Bone marrow (tissue), 2 donors: ENCODE data around the gene GLCCI1.
"Not testable (repeated sequence)": the region's sequence is repeated elsewhere in the genome, so short reads cannot be mapped to it uniquely, and the experiment has no call there.

Source experiments
- DNase-seq, 2 donors: peaks; one replicate each; lab custom pipeline; 2025; lab: John Stamatoyannopoulos, UW

GLCCI1 gene

DNA sequence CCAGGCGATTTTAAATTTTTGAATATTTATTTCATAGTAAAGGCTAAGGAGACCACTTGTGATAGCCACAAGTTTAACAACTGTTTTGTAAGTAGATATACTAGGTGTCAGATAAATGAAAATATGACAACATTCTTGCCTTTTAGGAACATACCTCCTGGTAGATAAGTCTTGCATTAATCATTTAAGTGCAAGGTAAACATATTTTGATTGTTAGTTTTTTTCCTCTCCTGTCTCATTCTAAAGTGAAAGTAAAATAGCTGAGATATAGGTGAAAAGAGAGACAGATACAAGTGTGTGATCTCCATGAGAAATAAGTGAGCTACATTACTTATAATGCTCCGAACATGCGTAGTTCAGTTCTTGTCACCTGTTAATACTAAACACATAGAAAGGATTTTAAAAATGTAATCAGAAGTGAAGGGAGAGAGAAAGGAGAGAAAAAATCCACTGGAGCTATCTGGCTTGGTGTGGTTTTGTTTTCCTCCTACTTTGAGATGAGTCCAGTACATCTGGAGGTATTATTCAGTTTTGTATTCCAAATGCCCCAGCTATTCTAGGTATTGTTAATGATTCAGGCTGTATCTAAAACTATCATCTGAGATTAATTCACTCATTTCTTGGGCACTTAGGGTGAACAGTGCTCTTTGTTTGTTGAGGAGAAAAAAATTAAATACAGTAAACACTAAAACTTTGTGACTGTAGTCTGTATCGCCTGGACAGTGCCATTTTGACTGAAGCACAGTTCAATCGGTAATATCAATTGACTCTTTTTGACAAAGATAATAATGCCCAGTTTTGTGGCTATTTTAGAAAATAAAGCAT lies 21.2 kb downstream of the GLCCI1 start:
- DNase-seq = no peak

DNA sequence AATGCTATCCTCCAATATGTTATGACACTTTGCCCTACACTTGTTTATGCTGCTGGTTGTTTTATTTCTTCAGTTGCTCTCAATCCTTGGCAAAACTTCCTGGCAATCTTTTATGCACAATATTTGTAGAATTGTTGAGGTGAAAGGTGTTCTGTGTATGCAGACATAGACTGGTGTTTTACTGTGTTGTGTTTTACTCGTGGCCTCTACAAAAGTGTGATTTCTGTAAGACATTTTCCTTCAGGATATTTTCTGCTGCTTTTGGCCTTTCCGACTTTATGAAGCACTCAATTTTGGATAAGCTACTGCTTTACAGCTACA lies 21.8 kb downstream of the GLCCI1 start:
- no peak for DNase-seq

DNA sequence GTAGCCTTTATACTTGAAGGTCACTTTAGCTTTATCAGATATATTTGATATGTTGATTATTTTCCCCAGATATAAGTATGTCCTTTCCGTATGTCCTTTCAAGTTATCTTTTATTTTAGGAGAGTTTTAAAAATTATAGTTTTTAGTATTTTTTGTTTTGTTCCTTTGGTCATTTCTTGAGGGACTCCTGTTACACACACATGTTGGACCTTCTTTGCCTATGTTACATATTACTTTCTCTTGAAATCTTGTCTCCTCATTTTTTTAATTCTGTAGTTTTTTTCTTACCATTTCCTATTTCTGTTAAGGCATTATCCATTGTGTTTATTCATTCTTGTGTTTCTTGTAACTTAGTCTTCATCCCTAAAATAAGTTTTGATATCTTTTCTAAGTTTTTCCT lies 23.9 kb downstream of the GLCCI1 start:
- DNase-seq = no peak

DNA sequence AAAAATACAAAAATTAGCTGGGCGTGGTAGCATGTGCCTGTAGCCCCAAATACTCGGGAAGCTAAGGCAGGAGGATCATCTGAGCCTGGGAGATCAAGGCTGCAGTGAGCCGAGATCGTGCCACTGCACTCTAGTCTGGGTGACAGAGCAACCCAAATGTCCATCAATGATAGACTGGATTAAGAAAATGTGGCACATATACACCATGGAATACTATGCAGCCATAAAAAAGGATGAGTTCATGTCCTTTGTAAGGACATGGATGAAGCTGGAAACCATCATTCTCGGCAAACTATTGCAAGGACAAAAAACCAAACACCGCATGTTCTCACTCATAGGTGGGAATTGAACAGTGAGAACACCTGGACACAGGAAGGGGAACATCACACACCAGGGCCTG lies 26.8 kb downstream of the GLCCI1 start:
- not testable (repeated sequence) for DNase-seq

DNA sequence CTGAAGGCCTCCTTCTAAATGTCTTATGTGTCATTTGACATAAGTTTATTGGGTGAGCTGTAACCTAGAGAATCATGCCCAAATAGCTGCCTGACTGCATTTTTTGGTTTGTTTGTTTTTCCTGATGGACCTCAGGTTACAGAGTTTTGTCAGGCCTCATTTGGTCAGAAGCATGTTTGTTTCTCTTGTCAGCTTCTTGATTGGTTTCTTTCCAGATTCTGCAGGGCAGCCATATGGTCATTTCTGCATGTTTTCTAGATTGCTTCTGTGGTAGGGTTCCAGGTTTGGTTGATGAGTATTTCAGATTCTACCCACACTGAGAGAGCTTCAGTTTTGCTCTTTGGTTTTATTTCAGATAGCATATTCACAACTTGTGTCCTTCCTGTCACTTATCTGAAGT lies 28.0 kb downstream of the GLCCI1 start:
- no peak for DNase-seq

DNA sequence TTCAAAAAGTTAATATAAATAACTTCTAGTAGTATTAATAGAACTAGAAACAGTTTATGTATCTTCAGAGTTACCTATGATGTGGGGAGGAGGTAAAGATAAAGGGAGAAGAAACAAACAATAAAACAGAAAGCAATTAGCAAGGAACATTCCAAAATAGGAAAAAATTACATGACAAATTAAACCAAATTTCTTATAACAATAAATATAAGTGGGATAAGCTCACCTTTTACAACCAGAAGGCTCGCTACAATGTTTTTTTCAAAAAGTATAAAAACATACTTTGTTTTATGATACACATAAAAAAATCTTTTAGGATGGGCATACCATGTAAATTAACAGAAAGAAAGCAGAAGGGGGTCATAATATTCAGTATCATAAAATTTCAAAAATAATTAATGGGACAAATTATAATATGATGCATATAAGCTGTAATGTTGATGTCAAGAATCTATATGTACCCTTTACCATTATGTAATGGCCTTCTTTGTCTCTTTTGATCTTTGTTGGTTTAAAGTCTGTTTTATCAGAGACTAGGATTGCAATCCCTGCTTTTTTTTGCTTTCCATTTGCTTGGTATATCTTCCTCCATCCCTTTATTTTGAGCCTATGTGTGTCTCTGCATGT lies 31.8 kb downstream of the GLCCI1 start:
- DNase-seq = no peak

DNA sequence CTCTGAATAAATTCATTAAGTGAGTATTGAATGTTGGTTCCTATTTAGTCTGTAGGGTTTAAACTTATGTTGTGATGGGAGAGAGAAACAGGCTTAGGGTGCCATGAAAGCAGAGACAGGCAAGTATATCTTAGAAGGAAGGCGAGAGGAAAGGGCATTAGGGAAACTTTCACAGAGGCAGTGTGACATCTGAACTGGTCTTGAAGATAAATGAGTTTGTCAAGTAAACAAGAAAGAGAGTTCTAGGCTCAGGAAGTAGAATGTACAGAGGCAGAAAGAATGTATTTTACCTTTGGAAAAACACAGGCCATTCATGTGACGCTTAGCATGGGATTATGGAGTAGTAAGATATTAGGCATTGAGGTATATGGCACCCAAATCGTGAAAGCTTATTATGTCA lies 34.5 kb downstream of the GLCCI1 start:
- no peak for DNase-seq

DNA sequence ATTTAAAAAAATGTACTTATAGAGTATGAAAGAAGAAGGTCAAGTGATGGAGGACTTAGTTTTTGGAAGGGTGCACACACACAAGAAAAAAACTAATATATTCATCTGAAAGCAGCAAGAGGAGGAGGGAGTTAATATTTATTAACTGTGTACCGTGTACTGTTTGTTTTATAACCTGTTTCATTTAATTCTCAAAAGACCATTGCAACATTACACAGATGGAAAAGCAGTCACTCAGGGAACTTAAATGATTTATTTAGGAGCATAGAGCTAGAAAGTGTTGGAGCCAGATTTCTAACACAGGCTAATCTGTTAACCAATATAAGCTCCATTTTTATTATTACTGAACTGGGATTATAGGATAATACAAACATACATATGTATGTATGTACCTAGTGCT lies 36.7 kb downstream of the GLCCI1 start:
- DNase-seq = no peak

DNA sequence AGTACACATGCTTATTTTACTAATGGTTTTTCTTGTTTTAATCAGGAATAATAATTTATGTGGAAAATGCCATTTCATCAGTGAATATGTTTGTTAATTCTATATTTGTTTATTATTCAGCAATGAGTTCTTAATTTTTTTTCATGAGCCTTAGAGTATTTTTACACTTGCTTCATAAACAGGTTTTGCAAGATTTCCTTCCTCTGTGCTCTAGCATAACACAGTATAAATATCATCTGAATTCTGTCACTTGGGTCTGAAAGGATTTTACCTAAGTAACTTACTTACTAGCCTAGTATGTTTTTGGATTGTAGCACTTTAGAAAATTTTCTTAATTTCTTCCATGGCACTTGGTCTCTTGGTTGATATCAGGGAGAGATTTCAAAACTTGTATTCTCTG lies 45.8 kb downstream of the GLCCI1 start:
- DNase-seq = peak in 1 of 2 donors; percentile 6

DNA sequence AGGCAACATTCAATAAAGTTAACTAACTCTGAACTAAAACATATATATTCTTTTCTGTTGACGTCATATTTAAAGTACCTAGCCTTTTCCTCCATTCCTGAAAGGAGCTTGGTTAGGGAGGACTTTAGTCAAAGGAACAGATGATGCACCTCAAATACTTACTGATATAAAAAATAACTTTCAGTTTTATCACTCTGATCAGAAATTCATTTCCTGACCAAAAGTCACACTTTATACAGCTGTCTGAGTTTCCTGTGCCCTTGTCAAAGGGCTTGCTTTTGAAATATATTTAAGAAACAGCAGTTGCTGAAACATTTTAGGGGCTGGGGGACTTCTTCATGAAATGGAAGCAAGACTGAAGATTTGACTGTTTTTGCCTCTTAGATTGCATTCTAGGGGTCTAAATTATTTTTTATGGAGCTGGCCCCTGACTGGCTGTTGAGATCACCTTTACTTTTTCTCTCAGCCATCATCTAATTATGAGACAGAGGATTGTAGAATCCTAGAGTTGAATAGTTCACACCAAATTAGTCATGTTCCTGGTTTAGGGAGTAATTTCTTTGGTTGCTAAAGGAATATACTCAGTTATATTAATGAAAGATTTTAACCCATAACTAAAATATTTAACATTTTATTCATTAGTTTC lies 46.6 kb downstream of the GLCCI1 start:
- DNase-seq = peak in 1 of 2 donors; percentile 55

DNA sequence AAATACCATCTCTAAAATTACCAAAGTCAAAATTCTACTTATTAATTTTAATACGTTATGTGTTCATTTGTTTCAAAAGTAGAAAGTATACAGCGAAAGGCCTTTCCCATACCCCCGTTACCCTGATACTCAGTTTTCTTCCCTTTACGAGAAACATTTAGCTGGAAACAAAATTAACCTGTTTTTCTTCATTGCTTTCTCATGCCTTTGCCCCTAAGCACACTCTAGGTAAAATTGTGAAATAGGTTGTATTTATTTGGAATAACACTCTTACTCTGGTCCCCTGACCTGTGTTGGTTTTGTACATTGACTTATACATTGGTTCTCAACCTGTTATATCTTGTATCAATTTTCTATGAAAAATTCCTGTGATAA lies 47.1 kb downstream of the GLCCI1 start:
- no peak for DNase-seq

DNA sequence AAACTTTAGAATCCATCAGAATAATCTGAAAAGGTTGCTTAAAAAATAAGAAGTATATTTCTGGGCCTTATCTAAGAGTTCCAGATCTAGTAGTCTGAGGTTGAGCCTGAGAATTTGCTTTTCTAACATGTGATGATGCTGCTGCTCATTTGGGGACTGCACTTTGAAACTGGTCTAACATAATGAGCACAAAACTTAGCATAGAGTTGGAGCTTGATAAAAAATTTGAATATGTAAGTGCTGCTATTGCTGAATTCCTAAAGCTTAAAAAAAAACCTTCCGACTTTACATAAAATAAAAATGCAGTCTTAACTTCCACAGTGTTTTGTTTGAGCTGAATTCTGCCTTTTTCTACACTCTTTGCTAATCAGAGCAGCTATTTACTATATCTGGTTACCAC lies 48.8 kb downstream of the GLCCI1 start:
- no peak for DNase-seq

DNA sequence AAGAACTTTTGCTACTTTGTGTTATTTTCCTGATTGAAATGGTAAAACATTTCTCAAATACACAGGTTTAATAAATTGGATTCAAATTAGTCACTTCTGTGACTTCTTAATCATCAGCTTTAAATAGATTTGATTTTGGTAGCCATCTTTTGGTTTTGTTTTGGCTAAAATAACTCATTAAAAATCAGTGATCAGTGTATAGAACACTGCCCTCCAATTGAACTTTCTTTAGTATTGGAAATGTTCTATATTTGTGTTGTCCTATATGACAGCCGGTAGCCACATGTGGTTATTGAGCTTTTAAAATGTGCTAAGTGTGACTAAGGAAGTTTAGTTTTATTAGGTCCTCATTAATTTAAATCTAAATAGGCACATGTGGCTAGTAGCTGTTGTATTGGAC lies 50.4 kb downstream of the GLCCI1 start:
- DNase-seq = no peak

DNA sequence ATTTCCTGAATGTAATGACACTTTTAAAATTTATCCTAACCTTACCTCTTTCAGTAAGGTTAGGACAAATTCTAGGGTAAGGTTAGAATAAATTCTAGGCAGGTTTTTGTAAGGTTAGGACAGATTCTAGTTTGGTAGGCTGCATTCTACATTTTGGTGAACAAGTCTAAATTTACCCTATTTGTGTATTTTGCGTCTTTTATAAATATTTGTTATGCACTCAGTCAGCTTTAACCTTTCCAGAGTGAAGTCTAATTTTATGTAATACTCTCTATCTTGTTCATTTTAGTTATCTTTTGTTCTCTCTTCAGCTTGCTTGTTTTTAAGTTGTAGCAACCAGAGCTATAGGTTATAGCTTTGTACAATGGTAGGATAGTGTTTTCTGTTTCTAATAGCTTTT lies 54.0 kb downstream of the GLCCI1 start:
- no peak for DNase-seq

DNA sequence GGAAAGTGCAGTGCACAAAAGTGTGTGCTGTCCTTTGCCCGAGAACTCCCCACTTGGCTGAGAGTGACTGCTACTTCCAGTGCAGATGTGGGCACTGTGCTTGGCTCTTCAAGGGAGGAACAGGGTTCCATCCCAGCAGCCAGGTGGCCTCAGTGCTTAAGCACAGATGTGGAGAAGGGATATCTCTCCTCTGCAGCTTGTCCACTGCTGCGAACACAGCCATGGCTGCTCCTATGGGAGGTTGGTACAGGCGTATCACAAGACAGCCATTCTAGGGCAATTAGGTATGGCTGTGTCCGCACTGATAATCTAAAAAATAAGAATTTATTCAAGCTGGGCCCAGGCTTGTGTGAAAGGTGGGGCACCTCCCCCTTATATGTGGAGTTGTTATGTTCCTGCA lies 66.6 kb downstream of the GLCCI1 start:
- no peak for DNase-seq

DNA sequence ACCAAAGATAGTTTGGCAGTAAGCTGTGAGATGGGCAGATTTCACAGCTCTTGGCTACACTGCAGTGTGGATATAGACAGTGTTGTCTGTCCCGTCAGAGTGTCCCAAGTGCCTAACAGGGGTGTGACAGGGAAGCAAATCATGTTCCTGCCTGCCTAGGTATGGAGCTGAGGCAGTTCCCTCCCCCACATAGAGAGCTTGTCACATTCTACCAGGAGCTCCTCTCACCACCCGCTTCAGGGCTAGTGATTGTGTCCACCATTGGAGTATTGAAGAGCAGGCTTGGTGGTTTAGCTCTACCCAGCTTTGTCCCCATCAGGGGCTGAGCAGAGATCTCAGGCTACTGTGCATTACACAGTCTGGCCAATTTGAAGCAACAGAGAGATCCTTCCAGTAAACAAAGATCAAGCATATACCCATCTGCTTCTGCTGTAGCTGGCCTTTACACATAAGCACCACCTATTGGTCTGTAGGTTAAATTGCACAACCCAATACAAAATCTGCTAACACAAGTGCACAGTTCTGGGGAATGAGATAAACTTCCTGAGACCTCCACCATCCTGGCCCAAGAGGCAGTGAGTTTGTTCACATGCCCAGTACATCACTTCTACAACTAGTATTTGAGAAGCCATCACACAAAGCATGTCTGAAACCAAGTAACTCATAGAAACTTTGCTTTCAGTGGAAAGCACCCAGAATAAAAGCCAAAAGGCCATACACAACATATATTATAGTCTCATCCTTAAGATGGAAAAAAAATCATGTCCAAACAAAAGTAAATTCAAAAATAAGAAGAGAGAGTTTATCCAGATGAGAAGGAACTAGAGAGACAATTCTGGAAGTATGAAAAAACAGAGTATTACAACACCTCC lies 67.3 kb downstream of the GLCCI1 start:
- peak in 1 of 2 donors; percentile 60 for DNase-seq

DNA sequence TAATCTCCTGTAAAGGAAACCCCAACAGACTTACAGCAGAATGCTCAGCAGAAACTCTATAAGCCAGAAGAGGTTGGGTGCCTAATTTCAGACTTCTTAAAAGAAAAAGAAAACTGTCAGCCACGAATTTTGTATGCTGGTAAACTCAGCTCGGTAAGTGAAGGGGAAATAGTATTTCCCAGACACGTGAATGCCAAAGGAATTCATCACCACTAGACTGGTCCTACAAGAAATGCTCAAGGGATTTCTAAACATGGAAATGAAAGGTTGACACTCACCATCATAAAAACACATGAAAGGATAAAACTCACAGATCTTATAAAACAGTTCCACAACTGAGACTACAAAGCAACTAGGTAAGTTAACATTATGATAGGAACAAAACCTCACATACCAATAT lies 68.6 kb downstream of the GLCCI1 start:
- DNase-seq = no peak

DNA sequence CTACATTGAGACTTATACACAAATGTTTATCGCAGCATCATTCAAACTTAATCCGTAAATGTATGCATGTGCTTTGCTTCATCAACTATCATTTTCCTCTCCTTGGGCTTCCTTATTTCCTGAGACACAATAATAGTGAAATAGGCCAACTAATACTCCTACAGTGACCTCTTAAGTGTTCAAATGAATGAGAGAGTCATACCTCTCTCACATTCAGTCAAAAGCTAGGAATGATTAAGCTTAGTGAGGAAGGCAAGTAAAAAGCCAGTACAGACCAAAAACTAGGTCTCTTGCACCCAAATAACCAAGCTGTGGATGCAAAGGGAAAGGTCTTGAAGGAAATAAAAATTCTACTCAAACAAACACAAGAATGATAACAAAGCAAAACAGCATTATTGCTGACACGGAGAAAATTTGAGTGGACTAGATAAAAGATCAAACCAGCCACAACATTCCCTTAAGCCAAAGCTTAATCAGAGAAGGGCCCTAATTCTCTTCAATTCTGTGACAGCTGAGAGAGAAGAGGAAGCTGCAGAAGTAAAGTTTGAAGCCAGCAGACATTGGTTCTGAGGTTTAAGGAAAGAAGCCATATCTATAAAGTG lies 72.3 kb downstream of the GLCCI1 start:
- no peak for DNase-seq

DNA sequence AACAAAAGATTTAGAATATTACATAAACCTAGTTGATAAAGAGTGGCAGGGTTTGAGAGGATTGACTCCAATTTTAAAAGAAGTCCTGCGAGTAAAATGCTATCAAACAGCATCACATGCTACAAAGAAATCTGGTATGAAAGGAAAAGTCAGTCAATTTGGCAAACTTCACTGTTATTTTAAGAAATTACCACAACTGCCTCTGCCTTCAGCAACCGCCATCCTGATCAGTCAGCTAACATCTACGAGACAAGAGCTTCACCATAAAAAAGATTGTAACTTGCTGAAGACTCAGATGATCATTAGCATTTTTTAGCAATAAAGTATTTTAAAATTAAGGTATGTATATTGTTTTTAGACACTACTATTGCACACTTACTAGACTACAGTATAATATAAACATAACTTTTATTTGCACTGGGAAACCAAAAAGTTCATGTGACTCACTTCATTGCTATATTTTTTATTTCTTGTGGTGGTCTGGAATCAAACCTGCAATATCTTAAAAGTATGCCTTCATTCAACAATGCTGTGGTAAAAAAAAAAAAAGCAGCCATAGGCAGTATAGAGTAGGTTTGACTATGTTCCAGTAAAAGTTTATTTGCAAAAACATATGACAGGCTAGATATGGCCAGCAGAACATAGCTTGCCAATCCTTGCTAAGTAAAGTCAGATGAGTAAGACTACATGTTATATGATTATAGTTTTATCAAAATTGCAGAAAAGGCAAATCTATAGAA lies 74.4 kb downstream of the GLCCI1 start:
- no peak for DNase-seq

DNA sequence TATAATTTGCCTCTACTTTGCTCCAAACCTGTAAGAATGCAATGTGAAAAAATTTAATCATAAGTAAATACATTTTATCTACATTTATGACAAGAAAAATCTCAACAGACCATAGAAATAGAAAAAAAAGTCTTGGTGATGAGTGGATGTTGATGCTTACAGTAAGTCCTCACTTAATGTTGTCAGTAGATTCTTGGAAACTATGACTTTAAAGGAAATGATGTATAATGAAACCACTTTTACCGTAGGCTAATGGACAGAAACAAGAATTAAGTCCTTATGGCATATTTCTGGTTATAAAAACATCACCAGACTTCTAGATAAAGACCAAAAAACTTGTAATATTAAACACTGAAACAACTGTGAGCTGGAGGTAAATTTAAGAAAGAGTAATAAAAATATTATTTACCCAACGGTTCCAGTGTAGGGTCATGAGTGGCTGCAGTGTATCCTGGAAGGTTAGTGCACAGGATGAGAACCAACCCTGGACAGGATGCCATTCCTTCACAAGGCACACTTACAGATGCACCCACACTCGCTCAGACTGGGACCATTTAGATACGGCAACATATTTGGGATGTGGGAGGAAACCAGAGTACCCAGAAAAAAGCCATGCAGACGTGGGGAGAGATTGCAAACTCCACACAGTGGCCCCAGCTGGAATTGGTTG lies 76.3 kb downstream of the GLCCI1 start:
- DNase-seq = no peak

DNA sequence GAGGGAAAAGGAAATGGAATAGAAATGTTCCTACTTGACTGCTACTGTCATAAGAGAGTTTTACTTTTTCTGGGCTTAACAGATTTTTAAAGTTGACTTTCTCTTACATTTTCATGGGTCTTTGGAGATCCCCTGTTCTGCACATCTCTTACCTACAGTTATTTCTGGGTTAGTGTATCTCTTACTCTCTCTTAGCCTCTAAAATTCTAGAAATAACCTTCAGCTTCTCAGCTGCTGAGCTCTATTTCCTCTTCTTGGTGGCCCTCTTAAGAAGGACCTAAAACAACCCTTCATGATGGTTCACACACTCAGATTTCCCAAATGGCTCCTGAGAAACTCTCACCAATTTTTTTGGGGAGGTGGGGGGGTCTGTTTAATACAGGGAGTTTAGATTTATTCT lies 79.5 kb downstream of the GLCCI1 start:
- DNase-seq = not testable (repeated sequence)
